LNCaP clone FGC (cell line): ENCODE results near the gene SLC27A3.

Experiments
- DNase-seq: peaks from one replicate; pipeline ENCODE4 v3.0.0-alpha.2; 2011; ENCODE audit warnings: low read depth
- H3K4me3 ChIP-seq: 2 replicates; pipeline ENCODE4 v1.5.1; 2011; ENCODE audit warnings: mild to moderate bottlenecking, low read depth, low read length, control low read depth
- TF ChIP-seq, protein P1 (sequence below): IDR thresholded peaks from 2 replicates; pipeline ENCODE4 v1.5.1; 2012; ENCODE audit warnings: mild to moderate bottlenecking; ENCODE audit not compliant: control insufficient read depth, insufficient read depth; ENCODE audit errors: extremely low read depth

The SLC27A3 gene

GRCh38 chr1:153783233-153784190, 8.3 kb downstream of the SLC27A3 start:
- H3K4me3 ChIP-seq, result peak overlapping the region; percentile 69
- DNase-seq, result peak; percentile 53
- TF ChIP-seq, protein P1, sequence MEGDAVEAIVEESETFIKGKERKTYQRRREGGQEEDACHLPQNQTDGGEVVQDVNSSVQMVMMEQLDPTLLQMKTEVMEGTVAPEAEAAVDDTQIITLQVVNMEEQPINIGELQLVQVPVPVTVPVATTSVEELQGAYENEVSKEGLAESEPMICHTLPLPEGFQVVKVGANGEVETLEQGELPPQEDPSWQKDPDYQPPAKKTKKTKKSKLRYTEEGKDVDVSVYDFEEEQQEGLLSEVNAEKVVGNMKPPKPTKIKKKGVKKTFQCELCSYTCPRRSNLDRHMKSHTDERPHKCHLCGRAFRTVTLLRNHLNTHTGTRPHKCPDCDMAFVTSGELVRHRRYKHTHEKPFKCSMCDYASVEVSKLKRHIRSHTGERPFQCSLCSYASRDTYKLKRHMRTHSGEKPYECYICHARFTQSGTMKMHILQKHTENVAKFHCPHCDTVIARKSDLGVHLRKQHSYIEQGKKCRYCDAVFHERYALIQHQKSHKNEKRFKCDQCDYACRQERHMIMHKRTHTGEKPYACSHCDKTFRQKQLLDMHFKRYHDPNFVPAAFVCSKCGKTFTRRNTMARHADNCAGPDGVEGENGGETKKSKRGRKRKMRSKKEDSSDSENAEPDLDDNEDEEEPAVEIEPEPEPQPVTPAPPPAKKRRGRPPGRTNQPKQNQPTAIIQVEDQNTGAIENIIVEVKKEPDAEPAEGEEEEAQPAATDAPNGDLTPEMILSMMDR, result 0 out of 2 replicates have a peak, but pooled peaks have one; percentile 1

- no peak overlapping the region for H3K4me3 ChIP-seq
- no peak for DNase-seq
- TF ChIP-seq, protein P1, result no peak
Observed at GRCh38 chr1:153786038-153786790, 11.0 kb downstream of the SLC27A3 start.

DNA sequence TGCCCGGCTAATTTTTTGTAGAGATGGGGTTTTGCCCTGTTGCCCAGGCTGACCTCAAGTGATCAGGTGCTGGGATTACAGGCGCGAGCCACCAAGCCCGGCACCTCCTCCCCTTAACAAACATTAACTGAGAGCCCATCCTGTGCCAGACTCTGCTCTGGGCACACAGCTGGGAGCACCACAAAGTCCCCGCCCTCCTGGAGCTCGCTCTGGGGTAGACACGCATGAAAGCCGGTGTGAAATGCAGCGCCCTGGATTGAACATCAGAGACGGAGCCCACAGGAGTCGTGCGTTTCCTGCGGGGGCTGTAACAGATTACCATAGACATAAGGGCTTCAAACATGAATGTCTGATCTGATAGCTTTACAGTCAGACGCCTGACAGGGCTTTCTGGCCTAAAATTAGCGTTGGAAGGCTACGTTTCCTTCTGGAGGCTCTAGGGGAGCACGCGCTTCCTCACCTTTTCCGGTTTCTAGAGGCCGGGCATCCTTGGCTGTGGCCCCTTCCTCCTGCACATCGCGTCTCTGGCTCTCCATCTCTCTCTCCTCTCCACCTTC, 14.3 kb downstream of the SLC27A3 start:
- no peak overlapping the region for H3K4me3 ChIP-seq
- TF ChIP-seq, protein P1, result no peak
- no peak for DNase-seq

DNA sequence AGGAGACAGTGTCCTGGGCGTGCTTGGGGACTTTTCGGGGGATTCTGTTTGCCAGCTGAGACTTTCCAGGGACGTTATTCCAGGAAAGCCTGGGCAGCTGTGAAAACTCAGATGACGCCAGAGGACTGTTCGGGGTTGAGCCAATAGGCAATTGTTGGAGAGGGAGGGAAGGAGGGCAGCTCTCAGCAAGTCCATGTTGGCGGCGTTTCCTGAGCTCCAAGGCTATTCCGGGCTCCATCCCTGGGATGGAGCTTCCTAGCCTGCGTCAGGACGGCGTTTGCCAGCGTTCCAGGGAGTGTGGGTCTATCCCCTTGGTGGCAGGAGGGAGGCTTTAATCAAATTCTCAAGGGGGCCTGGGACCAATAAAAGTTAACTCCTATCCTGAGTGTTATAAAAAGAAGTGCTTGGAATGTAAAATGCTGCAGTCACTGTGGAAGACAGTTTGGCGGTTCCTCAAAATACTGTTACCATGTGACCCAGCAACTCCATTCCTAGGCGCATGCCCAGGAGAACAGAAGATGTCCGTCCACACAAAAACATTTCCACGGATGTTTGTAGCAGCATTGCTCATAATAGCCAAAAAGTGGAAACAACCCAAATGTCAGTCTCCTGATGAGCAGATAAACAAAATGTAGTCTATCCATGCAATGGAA, 15.2 kb downstream of the SLC27A3 start:
- H3K4me3 ChIP-seq, result no peak overlapping the region
- TF ChIP-seq, protein P1, result no peak
- no peak for DNase-seq

DNA sequence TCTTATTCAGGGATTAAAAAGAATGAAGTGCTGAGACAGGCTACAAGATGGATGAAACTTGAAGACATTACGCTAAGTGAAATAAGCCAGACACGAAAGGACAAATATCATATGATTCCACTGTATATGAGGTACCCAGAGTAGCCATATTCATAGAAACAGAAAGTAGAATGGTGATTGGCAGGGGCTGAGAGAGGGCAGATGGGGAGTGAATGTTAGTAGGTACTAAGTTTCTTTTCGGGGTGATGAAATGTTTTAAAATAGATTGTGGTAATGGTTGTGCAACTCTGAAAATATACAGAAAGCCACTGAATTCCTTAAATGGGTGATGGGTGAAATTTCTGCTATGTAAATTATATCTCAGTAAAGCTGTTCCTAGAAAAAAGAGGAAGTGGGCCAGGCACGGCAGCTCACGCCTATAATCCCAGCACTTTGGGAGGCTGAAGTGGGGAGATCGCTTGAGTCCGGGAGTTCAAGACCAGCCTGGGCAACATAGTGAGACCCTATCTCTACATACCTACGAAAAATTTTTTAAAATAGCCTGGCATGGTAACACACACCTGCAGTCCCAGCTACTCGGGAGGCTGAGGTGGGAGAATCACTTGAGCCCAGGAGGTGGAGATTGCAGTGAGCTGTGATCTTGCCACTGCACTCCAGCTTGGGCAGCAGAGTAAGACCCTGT, 15.9 kb downstream of the SLC27A3 start:
- DNase-seq, result no peak
- no peak overlapping the region for H3K4me3 ChIP-seq
- TF ChIP-seq, protein P1, result no peak
